Measurements from ENCODE around the gene CGREF1.
A peak's percentile ranks its signal among the peaks of the same experiment; 100 is the strongest.

CGREF1 gene

GRCh38 chr2:27071990-27072830 is 46.7 kb downstream of the CGREF1 start:
- peak; percentile 91 for DNase-seq

- peak; percentile 93 for DNase-seq
Observed at GRCh38 chr2:27071277-27071989, 47.5 kb downstream of the CGREF1 start, which contains the start of gene OST4. TSS of gene OST4 (minus strand) at chr2:27071654.

- DNase-seq = no peak
Observed at GRCh38 chr2:27070653-27071276, 48.2 kb downstream of the CGREF1 start.

GRCh38 chr2:27069961-27070618 is 48.8 kb downstream of the CGREF1 start:
- no peak for DNase-seq

GRCh38 chr2:27069436-27069835 is 49.5 kb downstream of the CGREF1 start:
- DNase-seq = no peak

- no peak for DNase-seq
Observed at GRCh38 chr2:27067385-27067784, 51.5 kb downstream of the CGREF1 start.

GRCh38 chr2:27065128-27065527 is 53.8 kb downstream of the CGREF1 start:
- no peak for DNase-seq

GRCh38 chr2:27060323-27060722 is 58.6 kb downstream of the CGREF1 start:
- DNase-seq = no peak

- no peak for DNase-seq
Observed at GRCh38 chr2:27059141-27059820, 59.6 kb downstream of the CGREF1 start.

GRCh38 chr2:27058210-27058609 is 60.7 kb downstream of the CGREF1 start:
- no peak for DNase-seq

- DNase-seq = no peak
Observed at GRCh38 chr2:27057184-27057583, 61.7 kb downstream of the CGREF1 start.

- no peak for DNase-seq
Observed at GRCh38 chr2:27054721-27055120, 64.2 kb downstream of the CGREF1 start.

GRCh38 chr2:27053776-27054175 is 65.2 kb downstream of the CGREF1 start:
- DNase-seq = no peak

GRCh38 chr2:27053321-27053720 is 65.6 kb downstream of the CGREF1 start:
- no peak for DNase-seq

- DNase-seq = no peak
Observed at GRCh38 chr2:27051902-27052645, 66.9 kb downstream of the CGREF1 start.

- DNase-seq = peak; percentile 92
Observed at GRCh38 chr2:27050996-27051901, 67.7 kb downstream of the CGREF1 start, which contains the start of gene AGBL5. TSS of gene AGBL5 (plus strand) at chr2:27051668. CDS start at chr2:27052959, 1,291 bp downstream.

All from fibroblast of skin of right quadriceps (primary cell).